Measurements from ENCODE around the gene MARF1.
"Not testable (repeated sequence)": the region's sequence is repeated elsewhere in the genome, so short reads cannot be mapped to it uniquely, and the experiment has no call there.

MARF1 gene

GRCh38 chr16:15578824-15579223, 64.1 kb downstream of the MARF1 start:
- Histone ChIP-seq H3K4me1 (ENCODE audit: insufficient read depth, insufficient read length) (no peaks in the 10 kb centered on the region), H3K9ac (ENCODE audit: insufficient read length, low read depth) (no peak overlapping the region)
- DNase-seq (ENCODE audit: low read depth, low spot score), result no peak

GRCh38 chr16:15576960-15577958, 65.7 kb downstream of the MARF1 start:
- Histone ChIP-seq H3K9me3 (ENCODE audit: insufficient read depth, low read length) (no peaks in the 10 kb centered on the region), H3K27me3 (ENCODE audit: insufficient read depth, insufficient read length) (no peaks in the 10 kb centered on the region), H3K4me1 (ENCODE audit: insufficient read depth, insufficient read length) (no peaks in the 10 kb centered on the region), H3K36me3 (ENCODE audit: insufficient read depth, insufficient read length, low read length) (no peaks in the 10 kb centered on the region), H3K4me3 (ENCODE audit: insufficient read length, low read depth) (no peak overlapping the region), H3K9ac (ENCODE audit: insufficient read length, low read depth) (no peak overlapping the region)
- DNase-seq (ENCODE audit: low read depth, low spot score), result no peak
- no peak for TF ChIP-seq SUZ12 (IDR thresholded peaks at IDR 0.05; ENCODE audit: extremely low read depth, insufficient read depth, insufficient read length)
- no peak for TF ChIP-seq YY1 (IDR thresholded peaks at IDR 0.05; ENCODE audit: insufficient read depth, insufficient read length)
- TF ChIP-seq ZNF274 (IDR thresholded peaks at IDR 0.05; ENCODE audit: low read depth, low read length), result no peak

More at GRCh38 chr16:15578824-15579223, 64.1 kb downstream of the MARF1 start:
- H3K9me3 ChIP-seq (ENCODE audit: insufficient read depth, low read length), result no peaks in the 10 kb centered on the region
- no peaks in the 10 kb centered on the region for H3K36me3 ChIP-seq (ENCODE audit: insufficient read depth, insufficient read length, low read length)
- H3K4me3 ChIP-seq (ENCODE audit: insufficient read length, low read depth), result no peak overlapping the region
- H3K27me3 ChIP-seq (ENCODE audit: insufficient read depth, insufficient read length), result no peaks in the 10 kb centered on the region
- TF ChIP-seq SUZ12 (IDR thresholded peaks at IDR 0.05; ENCODE audit: extremely low read depth, insufficient read depth, insufficient read length) (no peak), ZNF274 (IDR thresholded peaks at IDR 0.05; ENCODE audit: low read depth, low read length) (no peak), YY1 (IDR thresholded peaks at IDR 0.05; ENCODE audit: insufficient read depth, insufficient read length) (no peak)

- no peaks in the 10 kb centered on the region for H3K36me3 ChIP-seq (ENCODE audit: insufficient read depth, insufficient read length, low read length)
- no peaks in the 10 kb centered on the region for H3K9me3 ChIP-seq (ENCODE audit: insufficient read depth, low read length)
- no peak for DNase-seq (ENCODE audit: low read depth, low spot score)
- no peaks in the 10 kb centered on the region for H3K27me3 ChIP-seq (ENCODE audit: insufficient read depth, insufficient read length)
- no peak overlapping the region for H3K4me3 ChIP-seq (ENCODE audit: insufficient read length, low read depth)
- H3K9ac ChIP-seq (ENCODE audit: insufficient read length, low read depth), result no peak overlapping the region
- TF ChIP-seq YY1 (IDR thresholded peaks at IDR 0.05; ENCODE audit: insufficient read depth, insufficient read length) (no peak), SUZ12 (IDR thresholded peaks at IDR 0.05; ENCODE audit: extremely low read depth, insufficient read depth, insufficient read length) (no peak), ZNF274 (IDR thresholded peaks at IDR 0.05; ENCODE audit: low read depth, low read length) (no peak)
- H3K4me1 ChIP-seq (ENCODE audit: insufficient read depth, insufficient read length), result no peaks in the 10 kb centered on the region
Measured at GRCh38 chr16:15575293-15576049, 67.5 kb downstream of the MARF1 start.

GRCh38 chr16:15574614-15574948, 68.4 kb downstream of the MARF1 start:
- Histone ChIP-seq H3K9ac (ENCODE audit: insufficient read length, low read depth) (no peak overlapping the region), H3K9me3 (ENCODE audit: insufficient read depth, low read length) (no peaks in the 10 kb centered on the region), H3K4me3 (ENCODE audit: insufficient read length, low read depth) (no peak overlapping the region), H3K36me3 (ENCODE audit: insufficient read depth, insufficient read length, low read length) (no peaks in the 10 kb centered on the region), H3K27me3 (ENCODE audit: insufficient read depth, insufficient read length) (no peaks in the 10 kb centered on the region), H3K4me1 (ENCODE audit: insufficient read depth, insufficient read length) (no peaks in the 10 kb centered on the region)
- DNase-seq (ENCODE audit: low read depth, low spot score), result no peak
- TF ChIP-seq SUZ12 (IDR thresholded peaks at IDR 0.05; ENCODE audit: extremely low read depth, insufficient read depth, insufficient read length) (no peak), ZNF274 (IDR thresholded peaks at IDR 0.05; ENCODE audit: low read depth, low read length) (no peak), YY1 (IDR thresholded peaks at IDR 0.05; ENCODE audit: insufficient read depth, insufficient read length) (no peak)

GRCh38 chr16:15573896-15574613, 68.9 kb downstream of the MARF1 start:
- not testable (repeated sequence) for H3K36me3 ChIP-seq (ENCODE audit: insufficient read depth, insufficient read length, low read length); H3K27me3 ChIP-seq (ENCODE audit: insufficient read depth, insufficient read length); H3K4me3 ChIP-seq (ENCODE audit: insufficient read length, low read depth); H3K9me3 ChIP-seq (ENCODE audit: insufficient read depth, low read length); H3K9ac ChIP-seq (ENCODE audit: insufficient read length, low read depth); H3K4me1 ChIP-seq (ENCODE audit: insufficient read depth, insufficient read length); DNase-seq (ENCODE audit: low read depth, low spot score)

GRCh38 chr16:15573274-15573895, 69.6 kb downstream of the MARF1 start:
- H3K4me3 ChIP-seq (ENCODE audit: insufficient read length, low read depth), result no peak overlapping the region
- H3K9me3 ChIP-seq (ENCODE audit: insufficient read depth, low read length), result no peaks in the 10 kb centered on the region
- no peaks in the 10 kb centered on the region for H3K27me3 ChIP-seq (ENCODE audit: insufficient read depth, insufficient read length)
- H3K4me1 ChIP-seq (ENCODE audit: insufficient read depth, insufficient read length), result no peaks in the 10 kb centered on the region
- no peak overlapping the region for H3K9ac ChIP-seq (ENCODE audit: insufficient read length, low read depth)
- no peak for DNase-seq (ENCODE audit: low read depth, low spot score)
- H3K36me3 ChIP-seq (ENCODE audit: insufficient read depth, insufficient read length, low read length), result no peaks in the 10 kb centered on the region
- TF ChIP-seq YY1 (IDR thresholded peaks at IDR 0.05; ENCODE audit: insufficient read depth, insufficient read length) (no peak), ZNF274 (IDR thresholded peaks at IDR 0.05; ENCODE audit: low read depth, low read length) (no peak), SUZ12 (IDR thresholded peaks at IDR 0.05; ENCODE audit: extremely low read depth, insufficient read depth, insufficient read length) (no peak)

Data from NT2/D1 (cell line).